GM06990 (cell line): Measurements from ENCODE around the gene CLCNKB.

Source experiments
- DNase-seq: peaks from one replicate; pipeline ENCODE4 v3.0.0-alpha.2; 2011; ENCODE audit not compliant: insufficient read length; ENCODE audit errors: extremely low read depth
- H3K27me3 ChIP-seq: replicated peaks from 2 replicates; pipeline ENCODE4 v1.6.0; 2011; ENCODE audit warnings: low read length; ENCODE audit not compliant: control insufficient read depth, insufficient read depth
- H3K36me3 ChIP-seq: 2 replicates; pipeline ENCODE4 v1.5.1; 2011; ENCODE audit warnings: low read length; ENCODE audit not compliant: control insufficient read depth, insufficient read depth
- H3K4me3 ChIP-seq: replicated peaks from 2 replicates; pipeline ENCODE4 v1.5.1; 2011; ENCODE audit warnings: low read depth, mild to moderate bottlenecking, control low read depth, low read length
- TF ChIP-seq, protein P1 (sequence below): IDR thresholded peaks from 2 replicates; pipeline ENCODE4 v1.5.1; 2011; ENCODE audit warnings: low read length, control low read depth, mild to moderate bottlenecking, inconsistent platforms; ENCODE audit not compliant: insufficient read depth, poor library complexity, severe bottlenecking

The CLCNKB gene

DNA sequence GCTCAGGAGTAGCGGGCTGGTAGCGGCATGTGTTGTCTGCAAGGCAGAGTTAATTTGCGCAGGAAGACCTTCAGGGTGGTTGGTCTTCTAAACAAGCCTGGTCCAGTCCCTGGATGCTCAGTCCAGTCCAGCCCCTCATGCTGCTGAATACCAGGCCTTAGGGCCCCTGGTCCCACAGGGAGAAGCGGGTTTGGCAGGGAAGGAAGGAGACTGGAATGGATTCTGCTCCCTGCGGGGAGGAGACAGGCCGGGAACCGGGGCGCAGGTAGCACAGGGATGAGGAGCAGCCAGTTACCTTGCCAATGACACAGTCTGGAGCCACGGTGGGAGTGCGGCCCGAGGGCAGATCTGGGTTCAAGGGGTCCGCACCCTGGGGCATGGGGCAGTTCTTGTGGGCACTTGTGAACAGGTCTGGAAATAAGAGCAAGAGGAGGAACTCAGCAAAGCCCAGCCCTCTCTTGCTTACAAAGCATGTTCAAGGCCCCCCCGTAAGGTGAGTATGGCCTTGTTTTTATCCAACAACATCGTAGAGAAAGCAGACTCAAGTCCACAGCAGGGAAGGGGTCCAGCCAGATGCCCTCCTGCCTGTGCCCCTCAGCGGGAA lies 19.7 kb downstream of the CLCNKB start:
- peaks cover 3% of the 10 kb centered on the region for H3K27me3 ChIP-seq
- TF ChIP-seq, protein P1, sequence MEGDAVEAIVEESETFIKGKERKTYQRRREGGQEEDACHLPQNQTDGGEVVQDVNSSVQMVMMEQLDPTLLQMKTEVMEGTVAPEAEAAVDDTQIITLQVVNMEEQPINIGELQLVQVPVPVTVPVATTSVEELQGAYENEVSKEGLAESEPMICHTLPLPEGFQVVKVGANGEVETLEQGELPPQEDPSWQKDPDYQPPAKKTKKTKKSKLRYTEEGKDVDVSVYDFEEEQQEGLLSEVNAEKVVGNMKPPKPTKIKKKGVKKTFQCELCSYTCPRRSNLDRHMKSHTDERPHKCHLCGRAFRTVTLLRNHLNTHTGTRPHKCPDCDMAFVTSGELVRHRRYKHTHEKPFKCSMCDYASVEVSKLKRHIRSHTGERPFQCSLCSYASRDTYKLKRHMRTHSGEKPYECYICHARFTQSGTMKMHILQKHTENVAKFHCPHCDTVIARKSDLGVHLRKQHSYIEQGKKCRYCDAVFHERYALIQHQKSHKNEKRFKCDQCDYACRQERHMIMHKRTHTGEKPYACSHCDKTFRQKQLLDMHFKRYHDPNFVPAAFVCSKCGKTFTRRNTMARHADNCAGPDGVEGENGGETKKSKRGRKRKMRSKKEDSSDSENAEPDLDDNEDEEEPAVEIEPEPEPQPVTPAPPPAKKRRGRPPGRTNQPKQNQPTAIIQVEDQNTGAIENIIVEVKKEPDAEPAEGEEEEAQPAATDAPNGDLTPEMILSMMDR = no peak
- H3K36me3 ChIP-seq = no peaks in the 10 kb centered on the region

DNA sequence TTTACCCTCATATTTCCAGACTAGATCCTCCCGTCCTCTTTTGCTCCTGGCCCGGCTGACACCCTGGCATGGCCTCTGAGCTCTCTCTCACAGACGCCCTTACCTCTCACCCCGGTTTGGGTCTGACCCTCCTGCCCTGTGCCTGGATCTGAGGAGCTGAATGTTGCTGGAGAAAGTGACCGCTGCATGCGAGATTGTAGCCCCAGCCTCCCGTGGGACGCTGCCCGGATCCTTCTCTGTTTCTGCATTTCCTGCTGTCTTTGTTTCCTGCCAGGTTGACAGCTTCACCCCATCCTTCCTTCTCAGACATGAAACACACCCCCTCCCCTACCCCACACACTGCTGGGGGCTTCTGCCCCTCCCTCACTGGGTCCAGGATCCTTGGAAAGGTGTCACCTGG lies 20.3 kb downstream of the CLCNKB start:
- TF ChIP-seq, protein P1 = no peak
- Histone ChIP-seq H3K36me3 (no peaks in the 10 kb centered on the region), H3K27me3 (peaks cover 3% of the 10 kb centered on the region), H3K4me3 (no peak overlapping the region)
- DNase-seq = no peak

More for the DNA sequence above, 19.7 kb downstream of the CLCNKB start:
- no peak overlapping the region for H3K4me3 ChIP-seq
- DNase-seq = no peak

DNA sequence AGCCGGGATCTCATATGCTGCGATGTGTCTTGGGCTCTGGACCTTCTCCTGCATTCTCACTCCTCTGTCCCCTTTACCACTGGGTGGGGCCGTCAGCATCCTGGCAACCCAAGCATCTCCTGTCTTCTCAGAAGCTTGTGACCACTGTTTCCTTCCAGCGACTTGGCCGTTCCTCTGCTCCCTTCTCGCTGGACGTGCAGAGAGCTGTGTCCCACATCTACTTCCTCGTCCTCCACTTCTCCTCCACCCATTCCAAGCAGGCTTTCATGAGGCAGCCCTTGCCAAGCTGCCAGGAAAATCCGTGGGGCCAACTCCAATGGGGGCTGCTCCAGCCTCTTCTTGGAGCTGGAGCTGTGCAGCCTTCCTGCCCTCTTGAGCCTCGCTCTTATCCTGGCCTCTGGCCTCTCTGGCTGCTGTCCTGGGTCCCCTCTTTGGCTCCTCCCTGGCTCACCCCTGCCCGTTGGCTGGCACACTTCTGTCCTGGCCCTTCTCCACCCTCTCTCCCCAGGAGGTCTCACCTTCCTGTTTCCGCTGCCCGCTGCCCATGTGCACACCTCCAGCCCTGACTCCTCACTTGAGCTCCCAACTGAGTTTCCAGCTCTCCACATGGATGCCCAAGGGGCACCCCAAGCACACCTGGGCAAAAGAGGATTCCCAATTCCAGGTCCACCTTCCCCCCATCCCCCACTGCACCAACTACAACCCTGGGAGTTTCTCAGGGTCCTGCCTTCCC lies 21.1 kb downstream of the CLCNKB start:
- H3K36me3 ChIP-seq = no peaks in the 10 kb centered on the region
- DNase-seq = no peak
- H3K27me3 ChIP-seq = peaks cover 3% of the 10 kb centered on the region
- no peak overlapping the region for H3K4me3 ChIP-seq
- TF ChIP-seq, protein P1 = no peak

DNA sequence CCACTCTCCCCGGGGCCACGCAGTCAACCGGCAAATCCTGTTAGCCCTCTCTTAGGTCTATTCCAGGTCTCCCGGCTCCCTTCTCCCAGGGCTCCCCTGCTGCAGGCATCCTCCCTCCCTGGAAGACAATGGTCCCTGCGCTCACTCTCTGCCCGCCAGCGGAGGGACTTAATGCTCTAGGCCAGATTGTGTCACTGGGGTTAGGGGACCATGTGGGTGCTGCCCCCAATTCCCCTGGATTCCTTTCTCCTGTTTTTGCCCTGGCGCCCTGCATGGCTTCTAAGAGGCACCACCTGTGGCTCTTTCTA lies 21.6 kb downstream of the CLCNKB start:
- DNase-seq = no peak
- H3K36me3 ChIP-seq = no peaks in the 10 kb centered on the region
- peaks cover 3% of the 10 kb centered on the region for H3K27me3 ChIP-seq

DNA sequence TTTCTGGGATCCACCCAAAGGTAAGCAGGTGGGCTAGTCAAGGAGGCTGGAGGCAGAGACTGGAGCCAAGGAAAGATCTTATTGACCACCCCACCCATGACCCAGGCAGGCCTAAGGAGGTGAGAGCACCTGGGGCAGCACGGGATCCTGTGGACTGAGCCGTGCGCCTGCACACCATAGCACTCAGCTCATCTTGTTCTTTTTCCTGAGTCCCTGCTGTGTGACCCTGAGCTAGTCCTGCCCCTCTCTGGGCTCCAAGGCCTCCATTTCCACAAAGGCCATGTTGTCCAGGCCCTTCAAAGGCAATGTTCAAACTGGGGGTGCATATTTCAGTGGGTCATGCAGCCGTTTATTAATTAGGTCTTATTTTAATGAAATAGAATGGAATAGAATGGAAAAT lies 22.7 kb downstream of the CLCNKB start:
- TF ChIP-seq, protein P1 = no peak
- H3K36me3 ChIP-seq = no peaks in the 10 kb centered on the region
- H3K4me3 ChIP-seq = no peak overlapping the region
- H3K27me3 ChIP-seq = peaks cover 2% of the 10 kb centered on the region
- DNase-seq = no peak

More for the DNA sequence above, 21.6 kb downstream of the CLCNKB start:
- no peak overlapping the region for H3K4me3 ChIP-seq
- TF ChIP-seq, protein P1 = no peak
